Measurements from ENCODE around the gene BRD9.

The BRD9 gene

DNA sequence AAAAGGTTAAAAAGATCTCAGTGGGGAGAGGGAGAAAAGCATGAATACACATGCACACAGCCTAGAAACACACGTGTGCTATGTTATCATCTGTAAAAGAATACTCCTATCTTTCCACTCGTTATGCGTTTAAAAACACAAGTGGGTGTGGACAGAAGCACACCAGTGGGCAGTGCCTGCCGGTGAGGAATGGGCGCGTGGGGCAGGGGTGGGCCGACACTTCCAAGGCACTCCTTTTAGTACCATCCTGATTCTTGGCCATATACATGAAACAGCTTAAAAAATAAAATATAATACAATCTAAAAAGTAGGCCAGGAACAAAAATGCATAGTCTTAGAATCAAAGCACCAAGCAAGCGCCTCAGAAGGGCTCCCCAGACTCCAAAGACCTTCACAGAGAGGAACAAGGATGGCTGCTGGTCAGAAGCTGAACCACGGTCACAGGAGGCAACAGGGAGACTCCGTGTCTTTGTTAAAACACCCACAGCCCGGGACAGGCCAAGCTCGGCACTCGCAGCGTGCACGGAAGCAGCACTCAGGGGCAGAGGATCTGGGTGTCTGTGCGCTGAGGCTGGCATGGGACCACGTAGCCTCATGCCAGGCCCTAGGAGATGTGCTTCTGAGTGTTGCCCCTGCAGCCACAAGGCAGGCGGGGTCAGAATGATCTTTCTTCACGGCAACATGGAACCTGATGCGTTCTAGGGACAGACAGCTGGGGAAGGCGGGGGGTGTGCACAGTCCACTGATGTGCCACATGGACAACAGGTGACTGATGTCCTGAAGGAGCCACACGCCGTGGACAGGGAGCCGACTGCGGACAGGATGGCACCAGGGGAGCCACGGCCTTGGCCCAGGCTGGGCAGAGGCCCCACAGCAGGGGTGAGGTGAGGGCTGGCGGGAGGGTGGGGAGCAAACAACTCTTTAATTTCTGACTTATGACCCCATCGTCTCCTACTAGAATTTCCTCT is 15.9 kb downstream of the BRD9 start:
- DNase-seq, result no peak

- DNase-seq, result no peak
Observed at GRCh38 chr5:875931-876330, 16.7 kb downstream of the BRD9 start.

DNA sequence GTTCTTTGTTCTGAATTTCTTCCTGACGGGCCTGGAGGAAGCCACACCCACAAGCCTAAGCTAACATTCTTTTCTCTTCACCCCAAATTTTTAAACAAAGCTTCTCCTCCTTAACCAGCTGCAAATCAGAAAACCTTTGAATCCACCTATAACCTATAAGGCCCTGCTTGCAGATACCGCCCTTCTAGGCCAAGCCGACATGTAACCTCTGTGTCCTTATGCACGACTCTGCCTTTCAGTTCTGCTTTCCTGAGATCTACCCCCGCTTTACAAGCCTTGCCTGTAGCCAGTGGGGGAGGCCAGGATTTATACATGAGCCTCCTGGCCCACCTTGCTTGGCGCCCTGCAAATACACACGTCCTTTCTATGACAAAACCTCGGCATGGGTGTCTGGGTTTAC is 19.3 kb downstream of the BRD9 start:
- no peak for DNase-seq

DNA sequence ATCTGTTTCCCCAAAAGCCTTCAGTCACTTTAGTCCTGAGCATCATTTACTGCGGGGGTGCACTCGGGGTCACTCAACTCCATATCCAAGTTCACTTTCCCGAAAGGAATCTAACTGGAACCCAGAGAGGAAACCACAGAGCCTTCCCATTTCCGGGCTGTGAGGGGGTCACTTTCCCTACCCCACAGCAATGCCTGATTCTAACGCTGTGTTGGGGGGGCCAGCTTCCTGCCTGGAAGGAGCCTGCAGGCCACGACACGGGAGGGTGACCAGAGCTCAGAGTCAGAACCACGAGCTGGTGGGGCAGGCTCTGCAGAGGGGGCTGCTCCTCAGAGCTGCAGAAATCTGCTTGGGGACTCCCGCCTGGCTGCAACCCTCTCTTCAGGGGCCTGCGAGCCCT is 20.3 kb downstream of the BRD9 start:
- DNase-seq, result no peak

GRCh38 chr5:871596-872298 is 20.9 kb downstream of the BRD9 start:
- no peak for DNase-seq

- no peak for DNase-seq
Observed at GRCh38 chr5:870956-871355, 21.6 kb downstream of the BRD9 start.

DNA sequence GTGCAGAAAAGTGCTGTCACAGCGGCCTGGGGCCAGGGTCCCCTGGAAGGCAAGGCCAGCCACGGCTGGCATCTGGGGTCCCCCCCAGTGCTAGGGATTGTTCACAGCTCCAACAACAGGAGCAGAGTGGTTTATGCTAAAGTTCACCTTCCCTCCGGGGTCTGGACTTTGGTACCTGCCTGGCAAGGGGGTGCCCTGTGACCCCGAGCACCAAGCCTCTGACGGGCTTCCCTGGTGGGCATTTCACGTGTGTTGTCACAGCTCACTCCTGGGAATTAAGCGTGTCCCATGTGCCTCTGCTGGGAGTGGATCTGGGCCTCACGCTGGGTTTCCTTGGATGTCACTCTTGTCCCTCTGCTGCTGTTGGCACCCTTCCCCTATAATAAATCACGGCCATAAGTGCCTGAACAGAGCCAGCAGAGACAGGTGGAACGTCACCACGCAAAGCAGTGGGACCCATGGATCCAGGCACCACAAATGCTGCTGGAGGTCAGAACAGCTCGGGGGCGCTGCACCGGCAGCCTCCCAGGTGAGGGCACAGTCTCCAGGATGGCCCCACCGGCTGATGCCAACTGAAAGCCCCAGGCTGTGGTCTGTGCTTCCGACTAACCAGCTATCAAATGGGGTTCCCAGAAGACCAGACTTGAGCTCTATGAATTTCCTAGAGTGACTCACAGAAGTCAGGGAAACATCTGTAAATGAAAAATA is 24.0 kb downstream of the BRD9 start:
- no peak for DNase-seq

DNA sequence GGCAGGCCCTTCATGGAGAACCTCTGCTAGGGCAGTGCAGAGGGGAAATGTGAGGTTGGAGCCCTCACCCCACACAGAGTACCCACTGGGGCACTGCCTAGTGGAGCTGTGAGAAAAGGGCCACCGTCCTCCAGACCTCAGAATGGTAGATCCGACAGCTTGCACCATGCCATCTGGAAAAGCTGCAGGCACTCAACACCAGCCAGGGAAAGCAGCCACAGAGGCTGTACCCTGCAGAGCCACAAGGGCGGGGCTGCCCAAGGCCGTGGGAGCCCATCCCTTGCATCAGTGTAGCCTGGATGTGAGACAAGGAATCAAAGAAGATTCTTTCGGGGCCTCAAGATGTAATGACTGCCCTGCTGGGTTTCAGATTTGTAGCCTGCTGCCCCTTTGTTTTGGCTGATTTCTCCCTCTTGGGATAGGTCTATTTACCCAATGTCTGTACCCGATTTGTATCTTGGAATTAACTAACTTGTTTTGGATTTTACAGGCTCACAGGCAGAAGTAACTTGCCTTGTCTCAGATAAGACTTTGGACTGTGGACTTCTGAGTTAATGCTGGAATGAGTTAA is 25.2 kb downstream of the BRD9 start:
- no peak for DNase-seq

- no peak for DNase-seq
Observed at GRCh38 chr5:865771-866170, 26.8 kb downstream of the BRD9 start.

DNA sequence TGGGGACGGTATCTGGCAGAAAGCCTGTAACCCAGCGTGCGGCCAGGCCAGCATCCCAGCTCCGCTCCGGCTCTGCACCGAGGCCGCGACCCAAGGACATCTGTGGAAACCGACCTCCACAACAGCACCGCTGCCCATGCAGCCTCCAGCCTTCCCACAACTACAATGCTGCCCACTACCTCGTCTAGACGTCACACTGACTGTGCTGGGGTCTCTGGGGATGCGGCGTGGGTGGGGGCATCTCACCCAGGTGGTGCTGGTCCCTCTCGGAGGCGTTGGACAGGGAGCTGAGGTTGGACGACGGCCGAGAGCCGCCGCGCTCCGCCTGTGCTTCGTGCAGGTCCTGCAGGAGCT is 27.5 kb downstream of the BRD9 start:
- DNase-seq, result no peak

GRCh38 chr5:864492-865167 is 28.0 kb downstream of the BRD9 start:
- DNase-seq, result no peak

GRCh38 chr5:863244-863805 is 29.3 kb downstream of the BRD9 start:
- DNase-seq, result no peak

DNA sequence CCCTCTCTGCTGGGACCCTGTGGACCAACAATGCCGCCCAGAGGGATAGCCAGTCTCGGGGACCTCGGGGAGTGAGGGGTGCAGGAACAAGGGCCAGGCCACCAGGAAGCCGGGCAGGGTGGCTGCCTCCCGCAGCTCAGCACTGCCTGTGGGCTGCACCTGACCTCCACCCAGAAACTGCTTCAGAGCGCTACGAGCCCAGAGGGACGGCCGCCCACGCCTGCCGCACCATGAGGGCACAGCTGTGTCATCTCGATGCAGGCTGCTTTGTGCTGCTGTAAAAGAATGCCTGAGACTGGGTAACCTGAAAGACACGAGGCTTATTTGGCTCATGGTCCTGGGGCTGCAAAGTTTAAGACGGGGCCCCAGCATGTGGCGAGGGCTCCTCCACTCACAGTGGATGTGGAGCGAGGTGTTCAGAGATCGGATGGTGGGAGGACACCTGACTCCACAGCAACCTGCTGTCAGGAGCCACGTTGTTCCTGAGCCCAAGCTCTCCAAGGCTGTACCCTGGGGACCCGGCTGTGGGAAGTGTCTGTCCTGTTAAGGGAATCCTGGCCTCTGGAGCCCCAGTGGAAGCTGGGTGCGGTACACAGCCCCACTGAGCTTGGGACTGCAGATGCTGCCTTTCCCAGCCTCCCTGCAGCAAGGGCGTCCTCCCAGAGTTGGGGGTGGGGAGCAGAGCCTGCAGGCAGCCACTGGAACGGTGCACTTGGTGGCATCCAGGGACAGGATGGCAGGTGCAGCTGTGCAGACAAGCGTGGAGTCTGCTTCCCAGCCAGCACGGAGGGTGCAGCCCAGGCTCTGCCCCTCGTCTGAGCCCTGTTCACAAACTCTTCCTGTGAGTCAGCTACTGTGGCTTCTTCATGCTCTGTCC is 30.0 kb downstream of the BRD9 start:
- DNase-seq, result no peak

DNA sequence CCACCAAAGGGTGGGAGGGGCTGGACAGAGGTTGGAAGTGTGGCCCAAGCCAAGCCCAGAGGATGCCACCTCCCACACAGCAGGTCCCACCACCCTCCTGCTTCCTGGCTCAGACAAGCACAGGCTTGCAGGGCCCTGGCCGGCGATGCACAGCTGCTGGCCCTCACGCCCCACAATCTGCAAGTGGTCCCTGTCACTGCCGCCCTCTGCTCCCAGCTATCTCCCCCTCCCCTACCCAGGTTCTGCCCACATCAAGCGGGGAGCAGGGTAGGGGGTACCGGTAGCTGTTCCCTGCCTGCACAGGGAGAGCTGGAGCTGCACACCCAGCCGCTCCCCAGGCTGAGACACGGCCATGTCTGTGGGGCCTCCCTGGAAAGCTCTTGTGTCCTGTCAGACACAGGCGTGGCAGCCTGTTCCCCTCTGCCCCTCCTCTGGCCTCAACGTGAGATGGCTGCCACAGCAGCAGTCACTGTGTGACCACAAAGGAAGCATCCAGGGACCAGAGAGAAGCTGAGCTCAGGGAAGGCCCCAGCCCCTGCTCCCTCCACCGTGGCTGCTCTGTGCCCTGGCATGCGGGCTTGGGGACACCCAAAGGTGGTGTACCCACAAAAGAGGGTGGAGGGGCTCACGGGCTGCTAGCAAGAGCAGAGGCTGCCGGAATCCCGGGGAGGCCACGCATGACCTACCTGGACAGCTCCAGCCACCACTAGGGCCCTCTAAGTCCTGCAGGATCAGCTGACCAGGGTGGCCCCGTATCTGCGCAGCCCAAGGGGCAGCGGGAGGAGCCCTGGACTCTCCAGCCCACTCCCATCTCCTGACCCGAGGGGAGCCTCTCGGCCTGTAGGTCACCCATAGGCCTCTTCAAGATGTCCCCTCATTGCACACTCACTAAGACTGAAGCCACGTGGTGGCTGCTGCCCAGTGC is 30.9 kb downstream of the BRD9 start:
- no peak for DNase-seq

GRCh38 chr5:860506-861150 is 32.0 kb downstream of the BRD9 start:
- DNase-seq, result no peak

DNA sequence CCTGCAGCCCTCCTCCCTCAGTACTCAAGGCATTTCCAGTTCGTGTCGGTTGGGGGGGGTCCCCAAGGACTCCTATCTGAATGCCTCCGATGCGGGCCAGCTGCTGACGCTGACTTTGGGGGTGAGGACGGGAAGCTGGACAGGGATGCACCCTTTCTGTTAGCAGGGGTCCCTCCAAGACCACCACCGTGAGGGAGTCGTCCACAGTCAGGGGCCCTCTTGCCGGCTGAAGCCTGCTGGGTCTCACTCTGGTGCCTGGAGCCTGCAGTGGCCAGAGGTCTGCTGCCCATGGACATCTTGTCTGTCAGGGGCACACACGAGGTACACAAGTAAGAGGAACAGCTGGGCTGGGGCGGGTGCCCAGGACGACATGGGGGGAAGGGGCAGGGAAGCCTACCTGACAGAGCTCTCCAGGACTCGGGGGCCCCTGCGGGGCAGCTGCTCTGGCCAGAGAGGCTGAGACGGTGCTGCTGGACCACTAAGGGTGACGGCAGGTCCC is 32.8 kb downstream of the BRD9 start:
- DNase-seq, result no peak

DNA sequence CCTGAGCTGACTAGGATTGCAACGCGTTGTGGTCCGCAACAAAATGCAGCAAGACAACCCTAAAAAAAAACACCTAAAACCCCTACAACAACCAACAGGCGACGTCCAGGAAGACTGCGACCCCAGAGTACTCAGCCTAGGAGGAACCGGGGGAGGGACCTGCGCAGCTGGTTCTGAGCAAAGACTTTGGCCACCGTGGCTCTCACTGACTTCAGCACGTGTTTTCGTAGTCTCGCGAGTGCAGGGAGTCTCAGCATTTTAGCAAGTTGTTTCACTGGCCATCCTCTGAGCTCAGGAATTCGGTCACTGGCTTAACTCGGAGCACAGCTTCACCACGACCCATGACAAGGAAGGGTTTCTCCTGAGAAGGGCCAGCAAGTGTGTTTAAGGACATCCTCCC is 33.2 kb downstream of the BRD9 start:
- DNase-seq, result no peak

DNA sequence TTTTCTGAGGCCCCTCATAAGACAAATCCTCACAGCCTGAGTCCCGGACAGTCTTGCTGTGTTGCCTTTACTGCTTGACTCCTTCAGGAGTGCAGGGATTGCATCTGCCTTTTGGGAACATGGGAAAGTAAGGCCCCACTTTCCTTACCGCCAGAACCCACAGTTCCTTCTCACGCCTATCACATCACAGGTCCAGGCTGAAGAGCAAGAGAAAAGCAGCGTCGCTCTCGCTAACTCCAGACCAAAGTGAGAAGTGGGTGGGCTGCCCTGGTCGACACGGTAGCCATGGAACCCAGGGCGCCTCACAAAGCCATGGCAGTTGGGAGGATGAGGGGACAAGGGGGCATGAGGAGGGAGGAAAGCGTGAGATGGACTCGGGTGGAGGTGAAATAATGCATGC is 33.9 kb downstream of the BRD9 start:
- DNase-seq, result no peak

Measured in activated CD4-positive, alpha-beta T cell treated with anti-CD3 and anti-CD28 coated beads, Interleukin-2, amount 50 U/mL, for 1 hour (primary cell).